ENCODE measurements around the gene NEUROD6.

NEUROD6 gene

DNA sequence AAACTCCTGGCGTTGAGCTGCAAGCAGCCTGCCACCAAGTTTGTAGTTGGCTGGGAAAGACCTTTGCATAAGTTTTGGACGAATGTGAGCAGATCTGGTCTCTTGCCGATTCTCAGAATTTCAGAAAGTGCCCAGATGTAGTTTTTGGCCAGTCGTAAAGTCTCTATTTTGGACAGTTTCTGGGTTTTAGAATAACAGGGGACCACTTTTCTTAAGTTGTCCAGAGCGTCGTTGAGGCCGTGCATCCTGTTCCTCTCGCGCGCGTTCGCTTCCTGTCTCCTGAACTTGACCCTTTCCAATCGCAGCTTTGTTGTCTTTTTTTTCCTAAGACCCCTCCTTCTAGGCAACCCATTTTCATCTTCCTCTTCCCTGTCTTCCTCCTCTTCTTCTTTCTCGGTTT is 1.8 kb downstream of the NEUROD6 start:
- no peak overlapping the region for H3K27ac ChIP-seq
- no peak overlapping the region for H3K4me2 ChIP-seq
- H2AFZ ChIP-seq (ENCODE audit: low read depth) = no peak overlapping the region
- H3K9ac ChIP-seq = no peak overlapping the region
- H3K27me3 ChIP-seq (ENCODE audit: insufficient read depth, low read depth) = no peaks in the 10 kb centered on the region
- H3K4me1 ChIP-seq (ENCODE audit: low read depth, poor library complexity, severe bottlenecking) = no peaks in the 10 kb centered on the region
- H3K4me3 ChIP-seq (IDR thresholded peaks at IDR 0.05; ENCODE audit: insufficient read depth, low read depth, low read length) = no peak overlapping the region
- no peaks in the 10 kb centered on the region for H3K79me2 ChIP-seq (ENCODE audit: insufficient read depth, low read depth)
- no peaks in the 10 kb centered on the region for H3K36me3 ChIP-seq (ENCODE audit: insufficient read depth)
- no peaks in the 10 kb centered on the region for H4K20me1 ChIP-seq (ENCODE audit: insufficient read depth)
- TF ChIP-seq CTCF (conservative IDR thresholded peaks at IDR 0.05; ENCODE audit: low read depth, low read length) = no peak

DNA sequence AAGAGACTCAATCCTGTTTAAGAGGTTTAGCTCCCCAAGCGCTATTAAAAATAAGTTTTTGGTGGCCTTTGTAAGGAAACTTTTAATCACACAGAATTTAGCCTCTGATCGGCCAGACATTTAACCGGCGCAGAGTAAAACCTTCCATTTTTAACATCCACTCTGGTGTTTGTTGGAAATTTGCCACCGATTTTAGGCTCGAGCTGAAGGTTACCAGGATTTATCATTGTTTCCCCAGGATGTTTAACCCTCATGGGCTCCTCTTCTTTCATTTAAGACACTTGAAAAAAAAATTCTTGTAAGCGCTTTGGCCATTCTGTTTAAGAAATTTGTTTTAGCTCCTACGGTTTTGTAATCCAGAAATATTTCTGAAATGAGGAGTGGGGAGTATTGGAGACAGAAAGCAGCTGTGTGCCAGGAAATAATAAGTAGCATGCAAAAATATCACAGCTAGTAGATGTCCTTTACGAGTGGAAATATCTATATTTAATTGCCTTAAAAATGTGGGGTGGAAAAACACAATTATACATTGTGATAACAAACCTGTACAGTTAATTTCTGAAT is 3.4 kb downstream of the NEUROD6 start:
- no peak for TF ChIP-seq CTCF (conservative IDR thresholded peaks at IDR 0.05; ENCODE audit: low read depth, low read length)
- Histone ChIP-seq H3K4me3 (IDR thresholded peaks at IDR 0.05; ENCODE audit: insufficient read depth, low read depth, low read length) (no peak overlapping the region), H3K79me2 (ENCODE audit: insufficient read depth, low read depth) (no peaks in the 10 kb centered on the region), H3K4me2 (no peak overlapping the region), H3K27ac (no peak overlapping the region), H4K20me1 (ENCODE audit: insufficient read depth) (no peaks in the 10 kb centered on the region), H3K36me3 (ENCODE audit: insufficient read depth) (no peaks in the 10 kb centered on the region), H2AFZ (ENCODE audit: low read depth) (no peak overlapping the region), H3K27me3 (ENCODE audit: insufficient read depth, low read depth) (no peaks in the 10 kb centered on the region), H3K9ac (no peak overlapping the region), H3K4me1 (ENCODE audit: low read depth, poor library complexity, severe bottlenecking) (no peaks in the 10 kb centered on the region)

DNA sequence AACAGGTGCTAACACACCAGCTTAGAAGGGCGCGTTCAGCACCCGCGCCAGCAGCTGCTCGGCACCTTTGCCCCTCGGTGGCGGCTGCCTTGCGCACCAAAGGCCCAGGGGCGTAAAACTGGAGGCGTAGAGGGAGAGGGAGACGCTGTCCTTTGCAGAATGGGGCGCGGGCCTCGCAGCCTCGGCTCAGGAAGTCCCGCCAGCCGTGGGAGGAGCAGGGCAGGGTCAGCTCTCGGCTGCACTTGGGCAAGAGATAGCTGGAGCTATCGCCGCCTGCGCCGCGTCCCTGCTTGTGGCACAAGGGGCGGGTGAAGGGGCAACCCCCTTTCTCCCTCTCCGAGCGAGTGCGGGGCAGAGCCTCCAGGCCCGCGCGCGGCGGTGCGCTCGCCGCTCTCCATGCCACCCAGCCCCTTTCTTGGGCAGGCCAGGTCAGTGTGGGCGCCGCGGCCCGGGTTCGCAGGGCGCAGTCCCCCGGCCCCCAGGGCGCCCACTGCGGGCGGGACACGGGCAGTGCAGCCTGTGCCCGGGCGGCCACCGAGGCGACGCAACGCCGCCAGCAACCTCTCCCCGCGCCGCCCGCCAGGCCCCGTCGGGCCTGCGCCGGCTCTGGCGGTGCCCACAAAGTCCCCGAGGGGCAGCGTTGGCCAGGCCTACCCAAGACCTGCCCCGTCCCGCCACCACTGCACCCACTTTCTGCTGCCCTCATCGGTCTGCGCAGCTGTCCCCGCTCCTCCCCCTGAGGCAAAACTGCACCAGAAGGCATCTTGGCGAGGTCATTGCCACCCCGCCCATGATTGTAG is 4.1 kb downstream of the NEUROD6 start:
- no peak overlapping the region for H3K9ac ChIP-seq
- H2AFZ ChIP-seq (ENCODE audit: low read depth) = no peak overlapping the region
- no peak overlapping the region for H3K27ac ChIP-seq
- TF ChIP-seq CTCF (conservative IDR thresholded peaks at IDR 0.05; ENCODE audit: low read depth, low read length) = no peak
- H3K4me3 ChIP-seq (IDR thresholded peaks at IDR 0.05; ENCODE audit: insufficient read depth, low read depth, low read length) = no peak overlapping the region
- H3K4me2 ChIP-seq = no peak overlapping the region
- no peaks in the 10 kb centered on the region for H3K27me3 ChIP-seq (ENCODE audit: insufficient read depth, low read depth)
- H3K36me3 ChIP-seq (ENCODE audit: insufficient read depth) = no peaks in the 10 kb centered on the region
- H4K20me1 ChIP-seq (ENCODE audit: insufficient read depth) = no peaks in the 10 kb centered on the region
- no peaks in the 10 kb centered on the region for H3K4me1 ChIP-seq (ENCODE audit: low read depth, poor library complexity, severe bottlenecking)
- H3K79me2 ChIP-seq (ENCODE audit: insufficient read depth, low read depth) = no peaks in the 10 kb centered on the region

DNA sequence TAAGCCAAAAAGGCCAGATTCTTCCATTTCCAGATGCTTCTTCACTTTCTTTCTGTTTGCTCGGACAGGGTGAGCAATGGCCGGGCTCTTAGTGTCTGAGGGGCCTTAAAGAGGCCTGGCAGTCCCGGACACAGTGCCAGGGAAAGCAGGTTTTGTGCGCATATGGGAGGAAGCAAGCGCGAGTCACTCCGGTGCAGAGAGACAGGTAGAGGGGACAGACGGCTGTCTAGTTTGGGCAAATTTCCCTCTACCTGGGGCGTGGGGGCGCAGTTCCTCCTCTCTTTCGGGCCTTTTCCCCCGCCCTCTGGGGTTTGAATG is 4.7 kb downstream of the NEUROD6 start:
- Histone ChIP-seq H3K9ac (no peak overlapping the region), H3K4me1 (ENCODE audit: low read depth, poor library complexity, severe bottlenecking) (no peaks in the 10 kb centered on the region), H2AFZ (ENCODE audit: low read depth) (no peak overlapping the region), H4K20me1 (ENCODE audit: insufficient read depth) (no peaks in the 10 kb centered on the region), H3K4me3 (IDR thresholded peaks at IDR 0.05; ENCODE audit: insufficient read depth, low read depth, low read length) (no peak overlapping the region), H3K27me3 (ENCODE audit: insufficient read depth, low read depth) (no peaks in the 10 kb centered on the region), H3K36me3 (ENCODE audit: insufficient read depth) (no peaks in the 10 kb centered on the region), H3K27ac (no peak overlapping the region), H3K4me2 (no peak overlapping the region), H3K79me2 (ENCODE audit: insufficient read depth, low read depth) (no peaks in the 10 kb centered on the region)
- TF ChIP-seq CTCF (conservative IDR thresholded peaks at IDR 0.05; ENCODE audit: low read depth, low read length) = no peak
